ENCODE data around the gene SCD. TPM values are rescaled to one million over a fixed set of nuclear protein-coding genes. Genes with fewer than 3 reads are reported as not detected.
A peak's percentile ranks its signal among the peaks of the same experiment; 100 is the strongest.

The SCD gene
- total and polyA plus RNA-seq, 4 experiments from 2014 or later: 0.61 to 1.4 (median 0.88) TPM

- peaks cover 0 to 12% (median 7%) of the 10 kb centered on the region in 4 donors for H3K4me1 Mint-ChIP-seq
- H3K27me3 Mint-ChIP-seq: no peaks in the 10 kb centered on the region
- no peaks in the 10 kb centered on the region for H3K9me3 Mint-ChIP-seq
- ChIA-PET POLR2A (ENCODE audit: partially characterized antibody) (no interaction called here), CTCF (ENCODE audit: partially characterized antibody) (no interaction called here)
- Histone ChIP-seq H3K27me3 (ENCODE audit: insufficient read depth, low read length) (no peaks in the 10 kb centered on the region), H3K9me3 (ENCODE audit: control insufficient read depth in 1 of 2, low read length in 2 of 2) (no peaks in the 10 kb centered on the region), H3K36me3 (ENCODE audit: insufficient read depth, low read length) (no peaks in the 10 kb centered on the region), H3K4me3 (ENCODE audit: low read length in 2 of 2) (no peak overlapping the region), H3K4me1 (ENCODE audit: insufficient read depth, low read length) (no peaks in the 10 kb centered on the region), H3K27ac (ENCODE audit: low read depth, low read length) (no peak overlapping the region)
- H3K4me3 Mint-ChIP-seq: no peak overlapping the region
- no peak for DNase-seq
- peaks cover 0 to 3% of the 10 kb centered on the region in 2 donors for H3K36me3 Mint-ChIP-seq
- intact Hi-C loops (cut with micrococcal nuclease): no loop called here
- no peak overlapping the region for H3K27ac Mint-ChIP-seq
Observed at GRCh38 chr10:100362570-100363496, 15.8 kb downstream of the SCD start.

GRCh38 chr10:100364175-100364574 lies 17.1 kb downstream of the SCD start:
- H3K9me3 Mint-ChIP-seq: no peaks in the 10 kb centered on the region
- Histone ChIP-seq H3K4me3 (ENCODE audit: low read length in 2 of 2) (no peak overlapping the region), H3K27me3 (ENCODE audit: insufficient read depth, low read length) (no peaks in the 10 kb centered on the region), H3K9me3 (ENCODE audit: control insufficient read depth in 1 of 2, low read length in 2 of 2) (no peaks in the 10 kb centered on the region), H3K27ac (ENCODE audit: low read depth, low read length) (no peak overlapping the region), H3K36me3 (ENCODE audit: insufficient read depth, low read length) (no peaks in the 10 kb centered on the region), H3K4me1 (ENCODE audit: insufficient read depth, low read length) (no peaks in the 10 kb centered on the region)
- no peak overlapping the region for H3K4me3 Mint-ChIP-seq
- intact Hi-C loops (cut with micrococcal nuclease): no loop called here
- ChIA-PET CTCF (ENCODE audit: partially characterized antibody) (no interaction called here), POLR2A (ENCODE audit: partially characterized antibody) (no interaction called here)
- H3K27me3 Mint-ChIP-seq: no peaks in the 10 kb centered on the region
- H3K36me3 Mint-ChIP-seq: peaks cover 0 to 1% of the 10 kb centered on the region in 2 donors
- no peak overlapping the region for H3K27ac Mint-ChIP-seq
- no peak for DNase-seq
- peaks cover 0 to 9% (median 4%) of the 10 kb centered on the region in 4 donors for H3K4me1 Mint-ChIP-seq

DNA sequence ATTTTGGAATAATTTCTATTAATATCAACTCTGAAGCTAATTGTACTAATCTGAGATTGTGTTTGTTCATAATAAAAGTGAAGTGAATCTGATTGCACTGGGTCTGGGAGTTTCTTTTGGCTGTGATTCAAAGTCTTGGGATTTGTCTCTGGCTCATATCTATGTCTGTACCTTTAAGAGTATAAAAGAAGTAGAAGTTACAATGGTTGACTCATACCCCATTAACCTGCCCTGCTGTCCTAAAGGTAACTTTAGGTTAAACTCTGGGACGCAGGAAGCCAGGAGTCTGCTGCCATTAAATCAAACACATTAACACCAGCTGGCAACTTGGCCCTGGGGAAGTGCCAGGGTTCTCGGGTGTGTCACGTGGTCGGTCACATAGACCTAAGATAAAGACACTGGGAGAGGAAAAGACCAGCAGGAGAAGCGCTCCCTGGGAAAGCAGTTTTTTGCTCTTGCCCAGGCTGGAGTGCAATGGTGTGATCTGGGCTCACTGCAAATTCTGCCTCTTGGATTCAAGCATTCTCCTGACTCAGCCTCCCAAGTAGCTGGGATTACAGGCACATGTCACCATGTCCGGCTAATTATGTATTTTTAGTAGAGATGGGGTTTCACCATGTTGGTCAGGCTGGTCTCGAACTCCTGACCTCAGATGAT lies 17.8 kb downstream of the SCD start:
- Mint-ChIP-seq H3K36me3 (peaks cover 0 to 1% of the 10 kb centered on the region in 2 donors), H3K9me3 (no peaks in the 10 kb centered on the region), H3K4me3 (no peak overlapping the region), H3K27me3 (no peaks in the 10 kb centered on the region), H3K27ac (no peak overlapping the region), H3K4me1 (peaks cover under 1 to 8% (median 4%) of the 10 kb centered on the region in 4 donors)
- H3K4me3 ChIP-seq (ENCODE audit: low read length in 2 of 2): no peak overlapping the region
- ChIA-PET POLR2A (ENCODE audit: partially characterized antibody) (no interaction called here), CTCF (ENCODE audit: partially characterized antibody) (no interaction called here)
- no peak for DNase-seq
- no peaks in the 10 kb centered on the region for H3K36me3 ChIP-seq (ENCODE audit: insufficient read depth, low read length)
- H3K9me3 ChIP-seq (ENCODE audit: control insufficient read depth in 1 of 2, low read length in 2 of 2): no peaks in the 10 kb centered on the region
- H3K27ac ChIP-seq (ENCODE audit: low read depth, low read length): no peak overlapping the region
- peaks cover 2% of the 10 kb centered on the region for H3K4me1 ChIP-seq (ENCODE audit: insufficient read depth, low read length)
- H3K27me3 ChIP-seq (ENCODE audit: insufficient read depth, low read length): no peaks in the 10 kb centered on the region
- intact Hi-C loops (cut with micrococcal nuclease): no loop called here

DNA sequence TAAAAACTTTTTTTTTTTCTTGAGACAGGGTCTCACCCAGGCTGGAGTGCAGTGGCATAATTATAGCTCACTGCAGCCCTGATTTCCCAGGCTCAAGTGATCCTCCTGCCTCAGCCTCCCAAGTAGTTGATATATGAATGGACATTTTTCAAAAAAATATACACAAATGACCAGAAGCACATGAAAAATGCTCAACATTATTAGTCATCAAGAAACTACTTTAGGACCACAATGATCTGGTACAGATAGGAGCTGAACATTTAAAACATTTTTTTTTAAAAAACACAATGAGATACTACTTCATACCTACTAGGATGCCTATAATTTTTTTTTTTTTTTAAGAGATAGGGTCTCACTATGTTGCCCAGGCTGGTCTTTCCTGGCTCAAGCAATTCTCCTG lies 21.7 kb downstream of the SCD start:
- no peak for DNase-seq
- peaks cover 38% of the 10 kb centered on the region for H3K4me1 ChIP-seq (ENCODE audit: insufficient read depth, low read length)
- CTCF ChIA-PET (ENCODE audit: partially characterized antibody): no interaction called here
- Mint-ChIP-seq H3K27ac (no peak overlapping the region), H3K4me3 (no peak overlapping the region), H3K4me1 (peaks cover 16 to 24% (median 21%) of the 10 kb centered on the region in 4 donors), H3K9me3 (no peaks in the 10 kb centered on the region), H3K36me3 (no peaks in the 10 kb centered on the region), H3K27me3 (no peaks in the 10 kb centered on the region)
- POLR2A ChIA-PET (ENCODE audit: partially characterized antibody): no interaction called here
- H3K36me3 ChIP-seq (ENCODE audit: insufficient read depth, low read length): no peaks in the 10 kb centered on the region
- H3K4me3 ChIP-seq (ENCODE audit: low read length in 2 of 2): no peak overlapping the region
- no peak overlapping the region for H3K27ac ChIP-seq (ENCODE audit: low read depth, low read length)
- no peaks in the 10 kb centered on the region for H3K9me3 ChIP-seq (ENCODE audit: control insufficient read depth in 1 of 2, low read length in 2 of 2)
- intact Hi-C loops (cut with micrococcal nuclease): no loop called here
- H3K27me3 ChIP-seq (ENCODE audit: insufficient read depth, low read length): no peaks in the 10 kb centered on the region

GRCh38 chr10:100370714-100371481 lies 23.9 kb downstream of the SCD start:
- POLR2A ChIA-PET (ENCODE audit: partially characterized antibody): interaction anchor here (0.8 to 1.7 kb wide), 3 partner anchors 22 to 165 kb away, joined by 5 to 8 read pairs (median 5); partner anchors contain the start of genes HIF1AN and SCD
- no peaks in the 10 kb centered on the region for H3K27me3 Mint-ChIP-seq
- H3K9me3 ChIP-seq (ENCODE audit: control insufficient read depth in 1 of 2, low read length in 2 of 2): no peaks in the 10 kb centered on the region
- H3K27ac ChIP-seq (ENCODE audit: low read depth, low read length): peak overlapping the region; percentile 48
- peak overlapping the region; percentile 55 to 85 (median 80) for H3K4me3 Mint-ChIP-seq
- peaks cover 16 to 24% (median 21%) of the 10 kb centered on the region in 4 donors for H3K4me1 Mint-ChIP-seq
- CTCF ChIA-PET (ENCODE audit: partially characterized antibody): interaction anchor here (0.5 to 1.6 kb wide), 8 partner anchors 9 to 138 kb away, joined by 3 to 8 read pairs (median 3); no protein-coding TSS in a partner anchor
- H3K27me3 ChIP-seq (ENCODE audit: insufficient read depth, low read length): no peaks in the 10 kb centered on the region
- intact Hi-C loops (cut with micrococcal nuclease): loop anchor here (5.0 kb wide), 1 partner anchor 34 kb away; no protein-coding TSS in a partner anchor
- H3K36me3 Mint-ChIP-seq: no peaks in the 10 kb centered on the region
- peak; percentile 36 to 73 (median 43) for DNase-seq
- H3K4me3 ChIP-seq (ENCODE audit: low read length in 2 of 2): peak overlapping the region in 1 of 2 donors; percentile 36
- H3K27ac Mint-ChIP-seq: peak overlapping the region; percentile 74 to 95 (median 87)
- peaks cover 45% of the 10 kb centered on the region for H3K4me1 ChIP-seq (ENCODE audit: insufficient read depth, low read length)
- H3K36me3 ChIP-seq (ENCODE audit: insufficient read depth, low read length): no peaks in the 10 kb centered on the region
- no peaks in the 10 kb centered on the region for H3K9me3 Mint-ChIP-seq

- H3K27me3 Mint-ChIP-seq: no peaks in the 10 kb centered on the region
- H3K27ac Mint-ChIP-seq: peak overlapping the region; percentile 74 to 95 (median 87)
- POLR2A ChIA-PET (ENCODE audit: partially characterized antibody): interaction anchor here (0.8 to 1.7 kb wide), 3 partner anchors 23 to 164 kb away, joined by 5 to 8 read pairs (median 5); partner anchors contain the start of genes HIF1AN and SCD
- Histone ChIP-seq H3K27me3 (ENCODE audit: insufficient read depth, low read length) (no peaks in the 10 kb centered on the region), H3K4me3 (ENCODE audit: low read length in 2 of 2) (peak overlapping the region in 1 of 2 donors; percentile 36), H3K36me3 (ENCODE audit: insufficient read depth, low read length) (no peaks in the 10 kb centered on the region), H3K9me3 (ENCODE audit: control insufficient read depth in 1 of 2, low read length in 2 of 2) (no peaks in the 10 kb centered on the region), H3K4me1 (ENCODE audit: insufficient read depth, low read length) (peaks cover 45% of the 10 kb centered on the region), H3K27ac (ENCODE audit: low read depth, low read length) (peak overlapping the region; percentile 48)
- H3K4me3 Mint-ChIP-seq: peak overlapping the region; percentile 55 to 85 (median 80)
- CTCF ChIA-PET (ENCODE audit: partially characterized antibody): interaction anchor here (0.8 to 1.3 kb wide), 4 partner anchors 8 to 138 kb away, joined by 3 to 8 read pairs (median 5); no protein-coding TSS in a partner anchor
- H3K4me1 Mint-ChIP-seq: peaks cover 16 to 24% (median 21%) of the 10 kb centered on the region in 4 donors
- intact Hi-C loops (cut with micrococcal nuclease): loop anchor here (5.0 kb wide), 1 partner anchor 34 kb away; no protein-coding TSS in a partner anchor
- DNase-seq: no peak
- no peaks in the 10 kb centered on the region for H3K9me3 Mint-ChIP-seq
- H3K36me3 Mint-ChIP-seq: no peaks in the 10 kb centered on the region
Observed at GRCh38 chr10:100371482-100372027, 24.5 kb downstream of the SCD start.

Measured in CD4-positive, alpha-beta memory T cell (primary cell).